Nephron progenitor cell (in vitro differentiated cells): Measurements from ENCODE around the gene COL26A1.
"Not testable (repeated sequence)": the region's sequence is repeated elsewhere in the genome, so short reads cannot be mapped to it uniquely, and the experiment has no call there.

Source experiments
- DNase-seq: peaks from one replicate; pipeline ENCODE4 v3.0.0; 2021
- H3K27ac Mint-ChIP-seq: 2 replicates; pipeline ENCODE4 v1.8.0; 2021; ENCODE audit warnings: mild to moderate bottlenecking, moderate library complexity, mixed read lengths
- H3K27me3 Mint-ChIP-seq: 2 replicates; pipeline ENCODE4 v1.8.0; 2021; ENCODE audit warnings: mild to moderate bottlenecking, low read depth, mixed read lengths; ENCODE audit not compliant: poor library complexity
- H3K36me3 Mint-ChIP-seq: 2 replicates; pipeline ENCODE4 v1.8.0; 2021; ENCODE audit warnings: low read depth, mixed read lengths
- H3K4me1 Mint-ChIP-seq: 2 replicates; pipeline ENCODE4 v1.8.0; 2021; ENCODE audit warnings: mixed read lengths
- H3K4me3 Mint-ChIP-seq: 2 replicates; pipeline ENCODE4 v1.8.0; 2021; ENCODE audit warnings: mild to moderate bottlenecking, moderate library complexity, mixed read lengths
- H3K9me3 Mint-ChIP-seq: 2 replicates; pipeline ENCODE4 v1.8.0; 2021; ENCODE audit warnings: mild to moderate bottlenecking, moderate library complexity, mixed read lengths
- TF ChIP-seq, protein P1 (sequence below): fragments of 200-600 bp; sonication (generic); IDR thresholded peaks from 2 replicates; pipeline ENCODE4 v1.5.0; 2021; ENCODE audit warnings: antibody characterized with exemption

The COL26A1 gene

DNA sequence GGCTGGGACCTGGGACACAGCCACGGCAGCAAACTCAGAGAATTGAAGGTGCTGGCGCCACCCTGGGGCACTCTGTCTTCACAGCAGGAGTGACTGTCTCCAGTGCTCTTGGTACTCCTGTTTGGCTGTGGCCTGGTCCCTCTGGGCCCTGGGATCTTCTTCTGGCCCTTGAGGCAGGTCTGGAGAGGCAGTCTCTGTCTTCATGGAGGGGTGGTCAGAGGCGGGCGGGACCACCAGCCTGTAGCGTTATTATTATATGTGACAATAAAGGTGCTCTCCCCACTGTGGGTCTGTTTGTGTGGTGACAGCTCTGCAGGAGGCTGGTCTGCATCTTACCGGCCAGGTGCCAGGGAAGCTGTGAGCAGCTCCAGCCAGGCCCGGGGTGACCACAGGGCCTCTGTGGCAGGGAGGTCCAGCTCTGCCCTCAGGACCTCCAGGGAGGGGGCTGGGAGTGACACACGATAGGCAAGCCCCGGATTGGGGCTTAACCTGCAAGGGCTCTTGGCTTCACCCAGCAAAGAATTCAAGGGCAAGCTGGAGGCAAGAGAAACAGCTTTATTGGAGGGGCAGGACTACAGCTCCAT lies 196.2 kb downstream of the COL26A1 start:
- Mint-ChIP-seq H3K36me3 (peaks cover 33% of the 10 kb centered on the region), H3K9me3 (no peaks in the 10 kb centered on the region), H3K4me3 (no peak overlapping the region), H3K4me1 (peaks cover 20% of the 10 kb centered on the region), H3K27me3 (peaks cover 18% of the 10 kb centered on the region), H3K27ac (peak overlapping the region; percentile 71)
- TF ChIP-seq, protein P1, sequence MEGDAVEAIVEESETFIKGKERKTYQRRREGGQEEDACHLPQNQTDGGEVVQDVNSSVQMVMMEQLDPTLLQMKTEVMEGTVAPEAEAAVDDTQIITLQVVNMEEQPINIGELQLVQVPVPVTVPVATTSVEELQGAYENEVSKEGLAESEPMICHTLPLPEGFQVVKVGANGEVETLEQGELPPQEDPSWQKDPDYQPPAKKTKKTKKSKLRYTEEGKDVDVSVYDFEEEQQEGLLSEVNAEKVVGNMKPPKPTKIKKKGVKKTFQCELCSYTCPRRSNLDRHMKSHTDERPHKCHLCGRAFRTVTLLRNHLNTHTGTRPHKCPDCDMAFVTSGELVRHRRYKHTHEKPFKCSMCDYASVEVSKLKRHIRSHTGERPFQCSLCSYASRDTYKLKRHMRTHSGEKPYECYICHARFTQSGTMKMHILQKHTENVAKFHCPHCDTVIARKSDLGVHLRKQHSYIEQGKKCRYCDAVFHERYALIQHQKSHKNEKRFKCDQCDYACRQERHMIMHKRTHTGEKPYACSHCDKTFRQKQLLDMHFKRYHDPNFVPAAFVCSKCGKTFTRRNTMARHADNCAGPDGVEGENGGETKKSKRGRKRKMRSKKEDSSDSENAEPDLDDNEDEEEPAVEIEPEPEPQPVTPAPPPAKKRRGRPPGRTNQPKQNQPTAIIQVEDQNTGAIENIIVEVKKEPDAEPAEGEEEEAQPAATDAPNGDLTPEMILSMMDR, result no peak
- no peak for DNase-seq

DNA sequence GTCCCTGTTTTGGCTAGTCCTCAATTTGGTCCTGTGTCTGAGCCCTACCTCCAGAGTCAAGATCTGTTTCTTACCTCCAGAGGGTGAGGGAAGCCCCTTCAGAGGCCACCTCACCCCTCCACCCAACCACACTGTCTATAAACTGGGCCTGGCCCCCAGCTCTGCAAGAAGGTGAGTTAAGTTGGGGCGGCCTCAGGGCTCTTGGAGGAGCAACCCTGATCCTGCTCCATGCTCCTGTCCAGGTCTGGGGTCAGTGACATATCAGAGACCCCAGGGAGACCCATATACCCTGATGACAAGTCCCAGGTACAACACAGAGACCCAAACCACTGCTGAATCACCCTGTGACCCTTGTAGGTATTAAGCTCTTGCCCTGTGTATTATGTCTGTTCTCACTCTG lies 196.9 kb downstream of the COL26A1 start:
- TF ChIP-seq, protein P1, result no peak
- peaks cover 18% of the 10 kb centered on the region for H3K27me3 Mint-ChIP-seq
- H3K4me3 Mint-ChIP-seq, result no peak overlapping the region
- no peak for DNase-seq
- H3K36me3 Mint-ChIP-seq, result peaks cover 32% of the 10 kb centered on the region
- peak overlapping the region; percentile 59 for H3K27ac Mint-ChIP-seq
- H3K9me3 Mint-ChIP-seq, result no peaks in the 10 kb centered on the region
- peaks cover 28% of the 10 kb centered on the region for H3K4me1 Mint-ChIP-seq

DNA sequence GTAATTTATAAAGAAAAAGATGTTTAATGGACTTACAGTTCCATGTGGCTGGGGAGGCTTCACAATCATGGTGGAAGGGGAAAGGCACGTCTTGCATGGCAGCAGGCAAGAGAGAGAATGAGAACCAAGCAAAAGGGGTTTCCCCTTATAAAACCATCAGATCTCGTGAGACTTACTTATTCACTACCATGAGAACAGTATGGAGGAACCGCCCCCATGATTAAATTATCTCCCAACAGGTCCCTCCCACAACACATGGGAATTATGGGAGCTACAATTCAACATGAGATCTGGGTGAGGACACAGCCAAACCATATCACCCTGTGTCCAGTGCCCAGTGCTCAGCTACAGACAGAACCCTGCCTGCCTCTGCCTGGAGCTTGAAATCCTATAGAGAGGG lies 197.3 kb downstream of the COL26A1 start:
- Mint-ChIP-seq H3K27ac (peak overlapping the region; percentile 59), H3K36me3 (peaks cover 32% of the 10 kb centered on the region), H3K4me1 (peaks cover 32% of the 10 kb centered on the region), H3K27me3 (peaks cover 18% of the 10 kb centered on the region)
- H3K4me3 Mint-ChIP-seq, H3K9me3 Mint-ChIP-seq, DNase-seq: not testable (repeated sequence)

GRCh38 chr7:101560856-101561255 lies 198.2 kb downstream of the COL26A1 start:
- peaks cover 21% of the 10 kb centered on the region for H3K27me3 Mint-ChIP-seq
- H3K9me3 Mint-ChIP-seq, result no peaks in the 10 kb centered on the region
- H3K36me3 Mint-ChIP-seq, result peaks cover 32% of the 10 kb centered on the region
- H3K4me3 Mint-ChIP-seq, result no peak overlapping the region
- H3K27ac Mint-ChIP-seq, result no peak overlapping the region
- DNase-seq, result no peak
- TF ChIP-seq, protein P1, result no peak
- peaks cover 33% of the 10 kb centered on the region for H3K4me1 Mint-ChIP-seq

- not testable (repeated sequence) for H3K9me3 Mint-ChIP-seq, H3K27ac Mint-ChIP-seq, DNase-seq, H3K4me3 Mint-ChIP-seq
- Mint-ChIP-seq H3K36me3 (peaks cover 28% of the 10 kb centered on the region), H3K27me3 (peaks cover 20% of the 10 kb centered on the region), H3K4me1 (peaks cover 33% of the 10 kb centered on the region)
These were observed 198.6 kb downstream of the COL26A1 start for GRCh38 chr7:101561293-101561692.

- peaks cover 13% of the 10 kb centered on the region for H3K27me3 Mint-ChIP-seq
- H3K36me3 Mint-ChIP-seq, result peaks cover 17% of the 10 kb centered on the region
- no peak overlapping the region for H3K27ac Mint-ChIP-seq
- no peaks in the 10 kb centered on the region for H3K9me3 Mint-ChIP-seq
- peaks cover 33% of the 10 kb centered on the region for H3K4me1 Mint-ChIP-seq
- no peak overlapping the region for H3K4me3 Mint-ChIP-seq
- no peak for DNase-seq
- TF ChIP-seq, protein P1, result no peak
These were observed 200.0 kb downstream of the COL26A1 start for GRCh38 chr7:101562531-101563197.
